GM23248 (cell line): Measurements from ENCODE around the gene HBS1L.

ENCODE experiments used
- EZH2 ChIP-seq: fragments of 200-600 bp; sonication (generic); IDR thresholded peaks from 2 replicates; pipeline ENCODE4 v1.6.1; 2018; ENCODE audit warnings: antibody characterized with exemption, mild to moderate bottlenecking; ENCODE audit not compliant: insufficient read depth, poor library complexity, severe bottlenecking
- EZH2phosphoT487 ChIP-seq: fragments of 200-600 bp; sonication (generic); IDR thresholded peaks from 2 replicates; pipeline ENCODE4 v1.6.1; 2018; ENCODE audit warnings: antibody characterized with exemption, moderate library complexity, mild to moderate bottlenecking, low read depth; ENCODE audit not compliant: insufficient read depth

DNA sequence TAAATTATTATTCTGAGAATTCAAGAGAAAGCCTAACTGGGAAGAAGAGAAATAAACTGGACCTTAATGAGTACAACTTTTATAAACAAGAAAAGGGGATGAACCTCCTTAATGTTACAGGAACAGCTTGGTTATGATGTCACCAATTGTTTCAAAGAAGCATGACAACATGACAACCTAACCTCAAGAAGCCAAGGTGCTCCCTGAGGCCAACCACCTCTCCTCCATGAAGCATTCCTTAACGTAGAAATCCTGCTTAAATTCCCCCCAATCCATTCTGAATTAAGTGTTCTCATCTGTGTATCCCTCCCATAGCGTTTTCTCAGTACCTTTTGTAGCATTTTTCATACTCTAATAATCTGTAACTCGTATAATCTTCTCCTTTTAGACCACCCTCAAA, 1.7 kb downstream of the HBS1L start:
- no peak for TF ChIP-seq EZH2
- no peak for TF ChIP-seq EZH2phosphoT487
